NCI-H146 (cell line): ENCODE results near the gene ADAM33.
A peak's percentile ranks its signal among the peaks of the same experiment; 100 is the strongest.

Source experiments
- DNase-seq: peaks from one replicate; lab custom pipeline; 2025; lab: John Stamatoyannopoulos, UW

Gene ADAM33

DNA sequence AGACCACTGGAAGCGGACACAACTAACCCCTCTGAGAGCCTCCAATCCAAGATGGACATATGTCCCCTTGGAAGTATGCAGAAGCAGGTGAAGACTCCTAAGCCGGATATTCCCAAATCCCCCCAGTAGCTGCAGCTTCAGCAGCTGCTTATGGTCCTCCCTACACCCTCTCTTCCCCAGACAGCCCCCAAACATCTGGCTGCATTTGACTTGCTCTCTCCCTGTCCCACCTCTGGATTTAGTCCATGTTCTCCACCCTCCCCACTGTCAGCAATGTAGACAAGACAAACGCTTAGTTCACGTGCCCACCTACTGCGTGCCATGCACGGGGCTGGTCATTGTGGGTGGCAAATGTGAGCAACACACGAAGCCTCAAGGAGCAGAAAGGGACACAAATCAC is 4.6 kb upstream of the ADAM33 start:
- DNase-seq = no peak

DNA sequence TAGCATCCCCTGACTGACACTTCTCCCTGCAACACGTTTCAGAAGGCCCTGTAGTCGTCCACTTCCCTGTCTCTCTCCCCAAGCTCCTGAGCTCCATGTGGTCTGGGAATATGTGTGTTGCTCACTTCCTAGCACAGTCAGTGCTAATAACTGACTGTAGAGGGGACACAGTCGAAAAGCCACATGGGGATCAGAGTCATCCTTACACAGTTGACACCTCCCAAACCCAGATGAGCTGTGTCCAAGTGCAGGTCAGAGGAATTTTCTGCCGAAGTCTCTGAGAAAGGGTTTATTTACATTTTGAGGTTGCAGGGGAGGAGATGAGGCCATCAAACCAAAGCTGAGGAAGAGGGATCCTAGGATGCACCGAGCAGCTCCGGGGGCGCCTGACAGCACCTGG is 3.5 kb upstream of the ADAM33 start:
- DNase-seq = no peak

DNA sequence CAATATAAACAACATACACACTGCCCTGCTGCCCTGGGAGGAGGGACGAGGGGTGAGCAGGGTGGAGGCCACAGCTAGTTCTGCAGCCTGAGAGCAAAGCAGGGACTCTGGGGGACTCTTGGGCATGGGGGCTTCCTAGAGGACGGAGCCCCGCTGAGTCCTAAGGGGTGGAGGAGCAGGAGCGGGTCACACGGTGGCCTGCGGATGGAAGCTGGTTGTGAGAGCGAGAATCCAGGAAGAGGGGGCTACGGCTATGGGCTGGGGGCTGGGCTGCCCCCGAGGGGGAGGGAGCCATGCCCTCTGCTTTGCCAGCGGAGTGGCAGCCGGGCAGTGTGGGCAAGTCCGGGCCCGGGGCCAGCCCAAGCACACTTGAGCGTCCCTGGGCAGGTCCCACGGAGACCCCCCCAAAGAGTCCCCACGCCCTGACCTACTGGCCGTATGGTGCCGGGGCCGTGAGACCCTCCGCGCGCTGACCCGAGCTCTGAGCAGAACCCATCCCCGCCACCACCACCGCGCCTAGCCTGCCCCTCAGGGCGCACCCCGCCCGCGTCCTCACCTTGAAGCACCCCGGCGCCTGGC is 369 bp downstream of the ADAM33 start:
- DNase-seq = no peak

DNA sequence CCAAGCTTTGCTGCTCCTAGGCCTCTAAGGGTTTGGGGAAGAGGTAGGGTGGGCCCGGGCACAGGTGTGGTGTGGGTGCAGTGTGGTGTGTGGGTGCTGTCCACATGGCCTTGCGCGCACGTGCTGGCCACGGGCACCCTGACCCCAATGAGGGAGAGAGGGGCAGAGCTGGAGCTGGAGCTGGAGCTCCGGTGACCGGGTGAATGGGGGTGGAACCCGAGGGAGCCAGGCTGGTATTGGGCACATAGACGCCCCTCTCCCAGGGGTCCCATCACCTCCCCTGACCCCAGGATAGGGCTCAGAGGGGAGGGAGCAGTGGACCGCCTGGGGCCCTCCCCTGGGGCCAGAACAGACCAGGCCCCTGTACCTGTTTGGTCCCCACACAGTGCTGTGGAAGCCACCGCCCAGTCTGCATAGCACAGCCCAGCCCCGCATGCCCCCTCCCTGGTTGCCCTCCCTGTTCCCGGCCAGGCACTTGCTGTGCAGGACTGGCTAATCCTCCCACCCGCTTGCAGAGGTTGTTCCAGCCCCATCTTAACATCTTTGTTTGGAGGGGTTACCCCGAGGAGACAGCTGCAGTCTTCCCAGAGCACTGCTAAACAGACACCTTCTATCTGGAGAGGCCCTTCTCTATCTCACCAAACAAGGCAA is 984 bp downstream of the ADAM33 start:
- no peak for DNase-seq

DNA sequence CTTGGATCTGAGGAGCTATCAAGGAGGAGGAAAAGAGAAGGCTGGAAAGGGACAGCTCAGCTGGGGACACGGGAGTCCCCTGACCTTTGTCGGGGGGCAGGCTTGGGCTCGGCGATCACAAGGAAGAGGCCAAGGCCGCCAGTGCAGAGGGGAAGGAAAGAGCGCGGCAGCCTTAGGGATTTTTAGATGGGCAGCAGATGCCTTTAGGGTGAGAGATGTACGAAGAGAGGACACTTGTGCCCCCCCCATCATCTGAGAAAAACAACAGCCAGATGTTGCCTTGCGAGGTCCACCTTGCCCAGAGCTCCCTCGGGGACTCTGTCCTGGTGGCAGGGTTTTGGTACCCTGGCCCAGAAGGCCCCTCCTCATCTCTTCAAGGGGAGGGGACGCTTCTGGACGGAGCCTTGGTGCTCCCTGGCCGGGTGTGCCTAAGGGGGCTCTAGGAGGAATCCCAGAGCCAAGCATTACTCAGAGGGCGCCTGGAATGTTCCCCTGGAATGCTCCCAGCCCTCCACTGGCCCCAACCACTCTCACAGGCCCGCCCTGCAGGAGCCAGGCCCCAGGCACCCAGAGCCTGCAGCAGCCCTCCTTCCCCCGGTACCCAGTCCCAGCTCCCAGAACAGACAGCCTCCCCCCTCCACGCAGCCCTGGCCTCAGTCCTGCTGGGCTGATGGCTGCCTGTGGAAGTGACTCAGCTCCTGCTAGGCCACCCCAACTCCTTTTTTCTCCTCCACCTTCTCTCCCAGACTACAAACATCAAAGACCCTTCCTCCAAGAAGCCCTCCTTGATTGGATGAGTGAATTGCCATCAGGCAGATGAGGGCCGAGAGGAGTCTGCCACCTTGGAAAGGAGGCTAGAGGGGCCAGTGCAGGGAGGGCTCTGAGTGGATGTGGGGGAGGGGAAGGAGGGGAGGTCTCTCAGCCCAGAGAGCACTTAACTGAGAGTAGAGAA is 1.8 kb downstream of the ADAM33 start:
- no peak for DNase-seq

DNA sequence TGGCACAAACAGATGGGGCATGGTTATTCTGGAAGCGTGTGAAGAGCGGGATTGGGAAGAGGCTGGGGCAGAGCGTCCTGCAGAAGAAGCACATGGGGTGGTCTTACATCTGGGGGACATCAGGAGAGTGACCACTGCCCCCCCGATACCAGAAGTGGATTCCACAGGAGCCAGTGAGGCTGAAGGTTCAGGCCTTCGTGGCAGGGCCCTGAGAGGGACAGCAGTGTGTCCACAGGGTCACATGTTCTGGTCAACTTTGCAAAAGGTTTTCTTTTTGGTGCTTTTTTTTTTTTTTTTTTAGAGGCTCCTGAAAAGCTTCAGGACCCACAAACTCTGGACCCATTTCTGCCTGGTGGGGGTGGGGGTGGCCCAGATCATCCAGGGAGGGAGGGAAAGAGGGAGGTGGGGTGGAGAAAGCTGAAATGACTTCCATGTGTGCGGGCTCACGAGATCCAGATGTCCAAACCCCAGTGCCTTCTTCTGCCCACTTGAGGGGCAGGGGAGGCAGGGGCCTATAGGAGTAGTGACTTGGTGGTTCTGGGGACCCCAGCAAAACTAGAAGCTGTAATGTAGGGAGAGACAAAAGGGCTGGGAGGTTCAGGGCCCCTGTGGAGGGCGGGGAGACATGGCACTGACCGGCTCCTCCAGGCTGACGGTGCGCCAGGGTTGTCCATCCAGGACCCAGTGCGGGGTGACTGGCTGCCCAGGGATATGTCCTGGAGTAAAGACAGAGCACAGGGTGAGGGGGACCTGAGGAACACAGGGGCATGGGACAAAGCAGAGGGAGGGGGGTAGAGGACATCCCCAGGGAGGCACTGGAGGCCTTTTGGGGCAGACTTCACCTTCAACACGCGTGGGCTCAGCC is 2.7 kb downstream of the ADAM33 start:
- DNase-seq = no peak

DNA sequence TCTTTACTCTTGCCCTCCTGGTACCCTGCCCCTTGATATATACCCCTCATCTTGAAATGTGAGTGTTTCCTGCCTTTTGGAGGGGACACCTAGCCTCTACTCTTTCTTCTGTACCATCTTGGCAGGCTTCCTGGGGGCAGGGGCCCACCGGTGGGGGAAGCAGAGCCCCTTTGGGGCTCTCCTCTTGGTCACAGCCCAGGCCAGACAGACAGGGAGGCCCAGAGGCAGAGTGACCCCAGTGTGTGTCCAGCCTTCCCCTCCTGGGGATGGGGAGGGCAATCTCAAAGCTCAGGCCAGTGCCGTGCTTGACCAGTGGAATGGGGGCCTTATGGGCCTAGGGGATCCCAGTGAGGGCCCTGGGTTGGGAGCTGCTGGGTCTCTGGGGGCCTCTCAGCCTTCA is 3.6 kb downstream of the ADAM33 start:
- no peak for DNase-seq

DNA sequence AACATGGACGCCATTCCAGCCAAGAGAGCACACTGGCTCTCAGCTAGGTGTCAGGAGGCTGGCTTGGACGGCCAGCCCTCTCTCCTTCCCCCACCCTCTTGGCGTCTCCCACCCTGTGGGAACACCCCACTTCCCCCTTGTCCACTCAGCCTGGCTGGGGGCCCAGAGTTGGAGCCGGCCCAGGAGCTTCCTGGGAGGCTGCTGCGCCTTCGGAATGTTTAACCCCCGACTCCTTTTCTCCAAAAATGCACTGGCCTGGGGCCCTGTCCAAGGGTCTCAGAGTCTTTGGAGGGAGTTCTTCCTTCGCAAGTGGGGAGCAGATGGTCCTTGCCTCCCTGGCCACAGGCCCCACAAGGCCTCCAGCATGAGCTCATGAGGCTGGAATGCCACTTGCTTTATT is 4.1 kb downstream of the ADAM33 start:
- DNase-seq = no peak

DNA sequence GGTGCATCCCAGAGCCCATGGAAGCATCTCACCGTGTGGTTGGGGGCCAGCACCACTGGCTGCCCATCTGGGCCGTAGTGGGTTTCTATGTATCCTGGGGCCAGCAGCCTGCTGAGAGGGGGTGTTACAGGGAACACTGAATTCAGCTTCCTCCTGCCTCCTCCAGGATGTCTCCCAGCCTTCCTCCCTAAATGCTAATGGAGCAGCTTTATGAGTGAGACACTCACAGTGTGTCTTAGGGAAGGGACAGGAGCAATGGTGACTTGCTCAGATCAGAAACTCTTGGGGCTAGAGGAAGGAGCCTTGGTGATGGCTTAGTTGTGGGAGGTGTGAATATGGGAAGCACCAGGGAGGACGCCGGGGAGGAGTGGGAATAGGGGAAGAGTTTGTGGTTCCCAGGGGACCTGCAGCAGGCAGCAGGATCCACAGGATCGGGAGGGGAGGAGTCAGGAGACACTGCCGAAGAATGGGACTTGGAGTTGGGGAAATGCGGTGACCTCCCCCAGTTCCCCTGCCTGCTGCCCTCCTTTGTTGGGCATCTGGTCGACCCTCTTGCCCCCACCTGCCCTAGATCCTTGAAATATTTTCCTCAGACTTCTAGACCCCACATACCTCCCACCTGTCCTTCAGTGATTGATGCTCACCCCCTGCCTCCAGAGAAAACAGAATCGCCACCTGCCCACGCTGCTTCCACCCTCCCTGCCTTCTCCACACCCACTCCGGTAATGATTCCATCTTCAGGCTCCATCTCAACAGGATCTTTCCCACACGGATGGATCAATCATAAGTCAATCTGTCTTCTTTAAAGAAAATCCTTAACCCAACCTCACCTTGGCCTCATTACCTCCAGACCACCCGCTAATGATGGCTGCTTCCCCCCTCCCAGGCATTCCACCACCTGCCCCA is 6.6 kb downstream of the ADAM33 start:
- no peak for DNase-seq

DNA sequence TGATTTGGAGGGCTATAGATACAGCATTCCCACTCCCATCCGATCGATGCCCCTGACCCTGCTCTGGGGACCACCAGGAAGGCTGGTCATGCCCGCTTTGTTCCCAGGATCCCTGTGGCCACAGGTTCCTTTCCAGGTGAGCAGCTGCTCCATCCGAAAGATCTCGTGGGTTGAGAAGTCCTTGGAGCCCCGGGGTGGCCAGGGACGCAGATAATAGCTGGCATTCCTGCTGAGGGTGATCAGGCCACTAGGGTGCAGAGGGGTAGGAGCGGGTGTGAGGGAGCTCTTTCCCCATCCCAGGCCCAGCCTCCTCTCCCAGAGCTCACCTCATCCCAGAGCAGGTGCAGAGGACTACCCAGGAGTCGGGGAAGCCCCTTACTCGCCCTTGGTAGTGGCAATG is 7.4 kb downstream of the ADAM33 start:
- DNase-seq = peak; percentile 29

DNA sequence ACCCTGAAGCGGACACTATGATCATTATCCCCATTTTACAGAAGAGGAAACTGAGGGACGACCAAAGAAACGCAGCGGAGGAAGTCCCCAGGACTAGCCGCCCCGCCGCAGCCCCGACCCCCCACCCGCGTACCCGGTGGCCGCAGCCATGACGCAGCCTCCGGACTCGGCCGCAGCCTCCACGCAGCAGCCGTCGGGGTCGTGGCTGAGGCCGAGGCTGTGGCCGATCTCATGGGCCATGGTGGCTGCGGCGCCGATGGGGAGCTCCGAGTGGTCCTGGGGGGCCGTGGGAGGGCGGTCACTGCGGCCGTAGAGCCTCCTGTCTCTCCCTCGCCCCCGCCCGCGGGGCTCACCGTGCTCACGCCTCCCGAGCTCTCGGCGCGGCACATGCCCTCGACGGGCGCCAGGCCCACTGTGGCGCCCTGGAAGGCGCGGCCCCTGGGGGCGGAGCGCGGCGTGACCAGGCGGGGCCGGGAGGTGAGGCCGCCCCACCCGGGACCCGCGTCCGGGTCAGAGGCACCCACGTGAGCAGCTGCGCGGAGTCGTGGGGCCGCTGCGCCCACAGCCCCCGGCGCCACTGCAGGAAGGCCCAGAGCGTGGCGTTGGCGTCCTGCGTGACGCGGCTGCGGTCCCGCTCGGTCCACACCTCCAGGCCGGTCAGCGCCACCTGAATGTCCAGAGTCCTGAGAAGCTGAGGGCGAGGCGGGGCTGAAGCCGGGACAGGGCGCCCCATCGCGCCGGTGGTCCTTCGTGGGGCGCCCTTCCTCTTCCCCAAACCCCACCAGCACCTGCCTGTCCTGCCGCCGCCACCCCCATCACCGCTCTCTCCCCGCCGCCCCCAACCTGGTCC is 8.4 kb downstream of the ADAM33 start:
- DNase-seq = no peak

DNA sequence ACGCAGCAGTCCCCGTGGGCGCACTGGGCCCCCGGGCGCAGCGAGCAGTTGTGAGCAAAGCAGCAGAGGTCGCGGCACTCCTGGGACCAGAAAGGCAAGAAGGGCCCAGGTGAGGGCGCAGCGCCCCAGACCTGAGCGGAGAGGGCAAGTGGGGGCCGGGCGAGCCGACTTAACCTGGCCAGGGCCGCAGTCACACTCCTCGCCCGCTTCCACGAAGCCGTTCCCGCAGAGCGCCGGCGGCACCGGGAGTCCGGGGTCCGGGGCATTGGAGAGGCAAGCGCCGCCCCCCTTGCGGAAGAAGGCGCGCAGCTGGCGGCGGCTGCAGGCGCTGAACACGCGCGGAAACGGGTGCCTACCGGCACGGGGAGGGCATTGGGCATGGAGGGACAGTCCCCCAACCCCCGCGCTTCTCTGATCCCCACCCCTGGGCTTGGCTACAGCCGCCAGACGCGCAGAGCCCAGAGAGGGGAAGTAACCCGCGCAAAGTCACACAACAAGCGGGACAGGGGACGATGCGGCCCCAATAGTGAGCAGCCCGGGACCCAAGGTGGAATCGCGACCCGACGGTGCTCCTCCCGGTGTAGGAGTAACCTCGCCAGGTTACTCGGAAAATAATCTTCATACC is 9.2 kb downstream of the ADAM33 start:
- DNase-seq = peak; percentile 32

DNA sequence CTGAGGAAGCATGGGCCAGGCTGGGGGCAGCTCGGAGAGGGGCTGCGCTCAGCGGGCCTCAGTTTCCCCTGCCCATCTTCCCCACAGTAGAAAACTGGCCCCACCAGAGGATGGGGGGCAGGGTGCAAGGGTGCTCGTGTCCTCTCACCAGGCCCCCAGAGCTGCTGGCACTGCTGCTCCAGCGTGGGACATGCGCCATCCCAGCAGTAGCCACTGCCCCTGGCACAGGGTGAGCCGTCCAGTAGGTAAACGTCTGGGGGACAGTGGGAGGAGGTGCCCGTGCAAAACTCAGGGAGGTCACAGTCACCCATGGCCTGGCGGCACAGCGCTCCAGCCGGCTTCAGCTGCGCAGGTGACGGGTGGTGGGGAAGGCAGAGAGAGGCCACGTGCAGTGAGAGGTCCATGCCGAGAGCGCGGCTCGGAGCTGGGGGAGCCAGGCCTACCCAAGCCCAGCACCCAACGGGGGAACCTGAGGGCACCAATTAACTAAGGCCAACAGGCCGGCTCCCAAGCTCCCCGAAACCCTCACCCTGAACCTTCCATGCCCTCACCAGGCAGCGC is 9.7 kb downstream of the ADAM33 start:
- peak; percentile 24 for DNase-seq

DNA sequence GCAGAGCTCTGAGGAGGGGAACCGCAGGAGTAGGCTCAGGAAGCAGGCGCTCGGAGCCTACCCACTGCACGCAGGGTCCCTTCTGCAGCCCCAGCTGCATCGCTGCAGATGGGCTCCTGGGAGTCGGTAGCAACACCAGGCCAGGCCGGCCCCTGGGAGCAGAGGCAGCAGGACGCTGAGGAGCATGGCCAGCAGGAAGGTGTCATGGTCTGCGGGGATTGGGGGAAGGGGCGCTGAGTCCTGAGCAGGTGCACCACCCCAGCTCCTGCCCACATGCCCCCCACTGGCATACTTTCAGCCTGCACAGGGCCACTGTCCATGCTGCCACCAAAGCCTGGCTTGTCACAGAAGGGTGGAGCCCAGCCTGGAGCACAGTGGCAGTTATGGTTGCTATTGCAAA is 10.9 kb downstream of the ADAM33 start:
- DNase-seq = no peak

DNA sequence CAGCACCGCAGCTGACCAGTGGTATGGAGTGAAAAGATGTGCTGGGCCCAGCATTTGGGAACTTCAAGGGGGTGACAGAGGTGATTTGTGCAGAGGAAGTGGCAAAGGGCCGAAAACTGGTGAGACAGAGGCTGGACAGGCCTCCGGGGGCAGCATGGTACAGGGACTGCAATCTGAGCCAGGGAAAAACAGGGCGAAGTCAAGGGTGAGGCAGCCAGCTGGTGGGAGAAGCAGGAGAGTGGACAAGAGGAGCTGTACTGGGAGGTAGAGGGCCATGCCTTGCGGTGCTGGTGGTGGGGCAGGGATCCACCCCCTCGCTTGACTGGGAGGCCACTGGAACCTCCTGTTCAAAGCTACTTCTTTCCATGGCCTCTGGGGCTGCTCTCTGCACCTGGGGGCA is 11.3 kb downstream of the ADAM33 start:
- DNase-seq = peak; percentile 12

DNA sequence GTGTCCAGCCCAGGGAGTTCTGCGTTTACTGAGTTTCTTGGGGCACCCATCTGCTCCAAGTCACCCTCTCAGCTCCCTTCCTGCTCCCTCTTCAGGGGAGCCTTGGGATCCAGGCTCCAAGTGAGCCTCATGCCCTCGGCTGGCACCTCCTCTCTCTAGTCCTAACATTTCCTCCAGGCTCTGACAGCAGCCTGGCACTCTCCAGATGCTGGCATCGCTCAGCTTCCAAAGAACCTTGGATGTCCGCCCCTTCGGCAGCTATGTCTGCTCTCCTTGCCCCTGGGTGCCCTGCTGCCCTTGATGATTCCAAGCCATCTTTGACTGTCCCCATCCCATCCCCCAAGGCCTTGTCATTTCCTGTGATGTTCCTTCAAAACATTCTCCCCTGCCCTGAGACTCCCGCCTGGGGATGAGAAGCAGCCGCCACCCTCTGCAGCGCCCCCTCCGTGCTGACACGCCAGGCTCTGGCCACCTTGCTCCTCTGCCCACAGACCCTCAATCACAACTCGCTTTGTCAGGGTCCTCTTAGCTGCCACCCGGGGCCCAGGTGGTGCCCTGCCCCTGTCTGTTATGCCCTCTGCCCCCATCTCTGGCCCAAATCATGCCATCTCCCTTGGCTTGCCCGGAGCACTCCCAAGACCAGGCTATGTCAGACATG is 12.0 kb downstream of the ADAM33 start:
- no peak for DNase-seq

DNA sequence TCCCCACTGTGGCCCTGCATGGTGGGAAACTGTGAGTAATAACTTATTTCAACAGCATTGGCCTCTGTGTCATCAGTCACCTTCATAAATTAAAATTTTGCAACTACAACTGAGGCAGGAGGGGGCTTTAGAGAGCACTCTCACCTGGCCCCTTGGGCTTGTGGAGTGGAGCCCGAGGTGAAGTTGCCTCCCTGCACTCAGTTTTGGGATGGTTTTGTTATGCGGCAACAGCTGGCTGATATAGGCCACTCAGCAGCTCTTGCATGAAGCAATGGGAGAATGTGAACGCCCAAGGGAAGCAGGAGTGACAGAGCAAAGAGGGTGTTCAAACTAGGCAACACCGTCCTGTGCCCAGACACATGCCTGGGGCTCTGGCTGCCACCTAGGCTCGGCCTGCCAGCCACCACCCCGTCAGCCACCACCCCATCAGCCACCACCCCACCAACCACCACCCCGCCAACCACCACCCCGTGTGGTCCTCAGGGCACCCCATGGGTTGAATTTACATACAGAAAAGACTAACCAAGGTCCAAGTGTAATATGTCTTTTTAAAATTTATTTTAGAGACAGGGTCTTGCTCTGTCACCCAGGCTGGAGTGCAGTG is 14.3 kb downstream of the ADAM33 start:
- no peak for DNase-seq

DNA sequence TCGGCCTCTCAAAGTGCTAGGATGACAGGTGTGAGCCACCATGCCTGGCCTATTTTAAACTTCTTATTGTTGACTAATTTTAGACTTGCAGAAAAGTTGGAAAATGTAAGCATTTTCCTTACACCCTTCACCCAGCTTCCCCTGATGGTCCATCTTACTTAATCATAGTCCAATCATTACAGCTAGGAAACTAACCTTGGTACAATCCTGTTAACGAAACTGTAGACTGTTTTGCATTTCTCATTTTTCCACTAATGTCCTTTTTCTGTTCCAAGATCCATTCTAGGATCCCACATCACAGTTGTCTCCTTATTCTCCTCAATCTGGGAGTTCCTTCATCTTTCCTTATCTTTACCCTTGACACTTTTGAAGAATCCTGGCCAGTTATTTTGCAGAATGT is 18.0 kb downstream of the ADAM33 start:
- DNase-seq = no peak
